SK-N-SH (cell line): ENCODE data around the gene GLTP. TPM values are rescaled to one million over a fixed set of nuclear protein-coding genes. Genes with fewer than 3 reads are reported as not detected.

Experiments used
- CTCF ChIA-PET: fragments of 300-600, 350-600 bp; formaldehyde crosslinking; extraction: SDS; loops from one replicate; lab custom pipeline; 2021; lab: Yijun Ruan, JAX
- POLR2A ChIA-PET: fragments of 350-600 bp; sonication (Branson Sonifier 250); formaldehyde crosslinking; extraction: SDS; loops from one replicate; lab custom pipeline; 2020; ENCODE audit warnings: antibody characterized with exemption, inconsistent platforms; lab: Yijun Ruan, JAX
- DNase-seq: peaks from one replicate; pipeline ENCODE4 v3.0.0; 2012
- H2AFZ ChIP-seq: fragments of 200-600 bp; sonication (generic); 2 replicates; pipeline ENCODE4 v1.8.1; 2016; ENCODE audit warnings: antibody characterized with exemption, mild to moderate bottlenecking, low read depth
- H3F3A ChIP-seq: fragments of 200-600 bp; sonication (generic); replicated peaks from 2 replicates; pipeline ENCODE3; 2016; ENCODE audit warnings: antibody characterized with exemption, mild to moderate bottlenecking; ENCODE audit not compliant: insufficient read depth
- H3K27ac ChIP-seq, 2 experiments: fragments of 200-500 bp in 1 of 2; fragments of 200-600 bp in 1 of 2; sonication (Bioruptor generic) in 1 of 2; sonication (generic), shearing (Covaris generic) in 1 of 2; 2 replicates each; pipeline versions ENCODE4 v1.5.1 to v1.6.1; 2014 to 2016; ENCODE audit warnings: low read depth in 2 of 2, inconsistent platforms in 1 of 2, low read length in 1 of 2, mild to moderate bottlenecking in 1 of 2, mixed read lengths in 1 of 2
- H3K27me3 ChIP-seq: fragments of 200-600 bp; sonication (generic), shearing (Covaris generic); 2 replicates; pipeline ENCODE4 v1.6.1; 2016; ENCODE audit warnings: mixed run types; ENCODE audit not compliant: insufficient read depth
- H3K36me3 ChIP-seq, 2 experiments: fragments of 200-500 bp in 1 of 2; fragments of 200-600 bp in 1 of 2; sonication (Bioruptor generic) in 1 of 2; sonication (generic) in 1 of 2; replicated peaks in 1 of 2; 2 replicates each; pipeline versions ENCODE3 to v1.5.1; 2014 to 2016; ENCODE audit warnings: low read length in 1 of 2, mild to moderate bottlenecking in 1 of 2; ENCODE audit not compliant: insufficient read depth in 2 of 2, control insufficient read depth in 1 of 2
- H3K4me1 ChIP-seq, 2 experiments: fragments of 200-500 bp in 1 of 2; fragments of 200-600 bp in 1 of 2; sonication (Bioruptor generic) in 1 of 2; sonication (generic), shearing (Covaris generic) in 1 of 2; 2 replicates each; pipeline versions ENCODE4 v1.5.1 to v1.6.1; 2014 to 2016; ENCODE audit warnings: low read depth in 1 of 2, low read length in 1 of 2, mixed run types in 1 of 2; ENCODE audit not compliant: insufficient read depth in 2 of 2, control insufficient read depth in 1 of 2
- H3K4me2 ChIP-seq: fragments of 200-600 bp; sonication (generic), shearing (Covaris generic); 2 replicates; pipeline ENCODE4 v1.6.1; 2017; ENCODE audit warnings: mixed run types
- H3K4me3 ChIP-seq, 2 experiments: fragments of 200-500 bp in 1 of 2; fragments of 200-600 bp in 1 of 2; sonication (Bioruptor generic) in 1 of 2; sonication (generic), shearing (Covaris generic) in 1 of 2; 2 replicates each; pipeline versions ENCODE4 v1.5.1 to v1.8.1; 2014 to 2016; ENCODE audit warnings: low read depth in 2 of 2, inconsistent platforms in 1 of 2, low read length in 1 of 2, mild to moderate bottlenecking in 1 of 2, mixed read lengths in 1 of 2, moderate library complexity in 1 of 2
- H3K79me2 ChIP-seq: fragments of 200-600 bp; sonication (generic); 2 replicates; pipeline ENCODE4 v1.8.1; 2017; ENCODE audit warnings: mild to moderate bottlenecking; ENCODE audit not compliant: insufficient read depth
- H3K9ac ChIP-seq: fragments of 200-600 bp; sonication (generic); 2 replicates; pipeline ENCODE4 v1.6.1; 2017; ENCODE audit warnings: mixed run types
- H3K9me2 ChIP-seq: fragments of 200-600 bp; sonication (generic); 2 replicates; pipeline ENCODE4 v1.6.1; 2017; ENCODE audit warnings: mixed run types
- H3K9me3 ChIP-seq: fragments of 200-600 bp; sonication (generic); 2 replicates; pipeline ENCODE4 v1.6.1; 2017; ENCODE audit warnings: mixed run types, mild to moderate bottlenecking, moderate library complexity
- H4K20me1 ChIP-seq: fragments of 200-600 bp; sonication (generic); 2 replicates; pipeline ENCODE4 v1.6.1; 2017; ENCODE audit warnings: mild to moderate bottlenecking, mixed run types; ENCODE audit not compliant: insufficient read depth
- CTCF ChIP-seq: fragments of 200-600 bp; sonication (generic); IDR thresholded peaks from 2 replicates; pipeline ENCODE4 v1.6.1; 2017; ENCODE audit warnings: antibody characterized with exemption, mild to moderate bottlenecking, moderate library complexity
- EZH2phosphoT487 ChIP-seq: fragments of 200-600 bp; sonication (generic); IDR thresholded peaks from 2 replicates; pipeline ENCODE4 v1.6.1; 2017; ENCODE audit warnings: low read depth, mixed run types, mild to moderate bottlenecking, antibody characterized with exemption, moderate library complexity, borderline replicate concordance
- MEF2A ChIP-seq: IDR thresholded peaks from 2 replicates; pipeline ENCODE4 v1.4.0; 2012; ENCODE audit warnings: low read depth, borderline replicate concordance
- NFIC ChIP-seq: IDR thresholded peaks from 2 replicates; pipeline ENCODE4 v1.4.0; 2012; ENCODE audit warnings: borderline replicate concordance
- NRF1 ChIP-seq: IDR thresholded peaks from 2 replicates; pipeline ENCODE4 v1.6.1; 2012; ENCODE audit warnings: low read depth, mild to moderate bottlenecking, low read length
- RAD21 ChIP-seq: IDR thresholded peaks from 2 replicates; pipeline ENCODE4 v1.6.1; 2012; ENCODE audit warnings: mild to moderate bottlenecking, low read length
- RFX5 ChIP-seq: IDR thresholded peaks from 2 replicates; pipeline ENCODE4 v1.6.1; 2012; ENCODE audit warnings: mild to moderate bottlenecking, improper control_type of control experiment, low read length
- SMC3 ChIP-seq: IDR thresholded peaks from 2 replicates; pipeline ENCODE4 v1.6.1; 2012; ENCODE audit warnings: low read depth, low read length, improper control_type of control experiment
- TCF12 ChIP-seq: IDR thresholded peaks from 2 replicates; pipeline ENCODE4 v1.4.0; 2012
- YY1 ChIP-seq: IDR thresholded peaks from 2 replicates; pipeline ENCODE4 v1.4.0; 2012; ENCODE audit warnings: low read depth, mild to moderate bottlenecking
- WGBS: methylation state at CpG from one replicate; pipeline ENCODE4 v1.1.6; 2017; ENCODE audit warnings: low lambda C conversion rate; 5-methylcytosine and 5-hydroxymethylcytosine counted together
- polyA plus RNA-seq, 3 experiments: library from polyadenylated mRNA; depleted of rRNA; stranded (reverse); fragments of >200 nt; gene quantifications; 2 replicates each; pipeline ENCODE4 v1.2.3, GENCODE V29; 2012
- TF ChIP-seq, protein P1 (sequence below): IDR thresholded peaks from 2 replicates; pipeline ENCODE4 v1.4.0; 2012; ENCODE audit warnings: low read depth, borderline replicate concordance
- TF ChIP-seq, protein P2 (sequence below): IDR thresholded peaks from 2 replicates; pipeline ENCODE4 v1.6.1; 2012; ENCODE audit warnings: mild to moderate bottlenecking, low read depth, low read length, moderate library complexity

Gene GLTP
- polyA plus RNA-seq, 1 of the 3 experiments (the other 2 are of a cell fraction) = 23.0 TPM

DNA sequence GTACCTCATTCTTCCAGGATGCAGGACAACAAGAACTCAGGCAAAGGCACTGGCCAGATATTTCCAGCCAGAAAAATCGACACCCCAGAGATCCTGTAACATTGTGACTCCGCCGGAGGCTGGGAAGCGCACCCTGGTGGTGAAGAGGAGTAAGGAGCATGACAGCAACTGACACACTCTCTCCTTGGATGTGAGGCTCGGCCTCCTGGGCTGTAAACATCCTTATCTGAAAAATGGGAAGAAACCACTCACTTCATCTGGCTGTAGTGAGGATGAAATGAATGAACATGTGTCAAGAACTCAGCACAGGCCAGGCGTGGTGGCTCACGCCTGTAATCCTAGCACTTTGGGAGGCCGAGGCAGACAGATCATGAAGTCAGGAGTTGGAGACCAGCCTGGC, 47.3 kb upstream of the GLTP start:
- Histone ChIP-seq H2AFZ (no peak overlapping the region), H3K27me3 (no peaks in the 10 kb centered on the region), H3K36me3 (peaks cover 15 to 27% of the 10 kb centered on the region in 2 experiments), H3K27ac (no peak overlapping the region), H3K9ac (no peak overlapping the region), H3K9me3 (no peaks in the 10 kb centered on the region), H3K4me1 (no peaks in the 10 kb centered on the region), H3F3A (no peaks in the 10 kb centered on the region), H3K79me2 (no peaks in the 10 kb centered on the region), H3K4me3 (no peak overlapping the region; a peak in 1 of 4 replicates), H3K9me2 (no peaks in the 10 kb centered on the region), H3K4me2 (no peak overlapping the region), H4K20me1 (no peaks in the 10 kb centered on the region)
- ChIA-PET CTCF (interaction anchor here (0.7 to 6.1 kb wide), 9 partner anchors 8 to 75 kb away, joined by 3 to 43 read pairs (median 3); no protein-coding TSS in a partner anchor), POLR2A (no interaction called here)
- no peak for TF ChIP-seq MEF2A
- TF ChIP-seq NFIC = no peak
- TF ChIP-seq YY1 = no peak
- no peak for TF ChIP-seq EZH2phosphoT487
- peak; percentile 61 for TF ChIP-seq RAD21
- TF ChIP-seq, protein P1, sequence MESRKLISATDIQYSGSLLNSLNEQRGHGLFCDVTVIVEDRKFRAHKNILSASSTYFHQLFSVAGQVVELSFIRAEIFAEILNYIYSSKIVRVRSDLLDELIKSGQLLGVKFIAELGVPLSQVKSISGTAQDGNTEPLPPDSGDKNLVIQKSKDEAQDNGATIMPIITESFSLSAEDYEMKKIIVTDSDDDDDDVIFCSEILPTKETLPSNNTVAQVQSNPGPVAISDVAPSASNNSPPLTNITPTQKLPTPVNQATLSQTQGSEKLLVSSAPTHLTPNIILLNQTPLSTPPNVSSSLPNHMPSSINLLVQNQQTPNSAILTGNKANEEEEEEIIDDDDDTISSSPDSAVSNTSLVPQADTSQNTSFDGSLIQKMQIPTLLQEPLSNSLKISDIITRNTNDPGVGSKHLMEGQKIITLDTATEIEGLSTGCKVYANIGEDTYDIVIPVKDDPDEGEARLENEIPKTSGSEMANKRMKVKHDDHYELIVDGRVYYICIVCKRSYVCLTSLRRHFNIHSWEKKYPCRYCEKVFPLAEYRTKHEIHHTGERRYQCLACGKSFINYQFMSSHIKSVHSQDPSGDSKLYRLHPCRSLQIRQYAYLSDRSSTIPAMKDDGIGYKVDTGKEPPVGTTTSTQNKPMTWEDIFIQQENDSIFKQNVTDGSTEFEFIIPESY = no peak
- no peak for TF ChIP-seq NRF1
- TF ChIP-seq, protein P2, sequence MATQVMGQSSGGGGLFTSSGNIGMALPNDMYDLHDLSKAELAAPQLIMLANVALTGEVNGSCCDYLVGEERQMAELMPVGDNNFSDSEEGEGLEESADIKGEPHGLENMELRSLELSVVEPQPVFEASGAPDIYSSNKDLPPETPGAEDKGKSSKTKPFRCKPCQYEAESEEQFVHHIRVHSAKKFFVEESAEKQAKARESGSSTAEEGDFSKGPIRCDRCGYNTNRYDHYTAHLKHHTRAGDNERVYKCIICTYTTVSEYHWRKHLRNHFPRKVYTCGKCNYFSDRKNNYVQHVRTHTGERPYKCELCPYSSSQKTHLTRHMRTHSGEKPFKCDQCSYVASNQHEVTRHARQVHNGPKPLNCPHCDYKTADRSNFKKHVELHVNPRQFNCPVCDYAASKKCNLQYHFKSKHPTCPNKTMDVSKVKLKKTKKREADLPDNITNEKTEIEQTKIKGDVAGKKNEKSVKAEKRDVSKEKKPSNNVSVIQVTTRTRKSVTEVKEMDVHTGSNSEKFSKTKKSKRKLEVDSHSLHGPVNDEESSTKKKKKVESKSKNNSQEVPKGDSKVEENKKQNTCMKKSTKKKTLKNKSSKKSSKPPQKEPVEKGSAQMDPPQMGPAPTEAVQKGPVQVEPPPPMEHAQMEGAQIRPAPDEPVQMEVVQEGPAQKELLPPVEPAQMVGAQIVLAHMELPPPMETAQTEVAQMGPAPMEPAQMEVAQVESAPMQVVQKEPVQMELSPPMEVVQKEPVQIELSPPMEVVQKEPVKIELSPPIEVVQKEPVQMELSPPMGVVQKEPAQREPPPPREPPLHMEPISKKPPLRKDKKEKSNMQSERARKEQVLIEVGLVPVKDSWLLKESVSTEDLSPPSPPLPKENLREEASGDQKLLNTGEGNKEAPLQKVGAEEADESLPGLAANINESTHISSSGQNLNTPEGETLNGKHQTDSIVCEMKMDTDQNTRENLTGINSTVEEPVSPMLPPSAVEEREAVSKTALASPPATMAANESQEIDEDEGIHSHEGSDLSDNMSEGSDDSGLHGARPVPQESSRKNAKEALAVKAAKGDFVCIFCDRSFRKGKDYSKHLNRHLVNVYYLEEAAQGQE = no peak
- peak; percentile 59 for TF ChIP-seq SMC3
- TF ChIP-seq RFX5 = no peak
- peak; percentile 71 for TF ChIP-seq CTCF
- no peak for TF ChIP-seq TCF12
- peak; percentile 75 for DNase-seq
- WGBS = 59% methylated on average over 8 of the region's 8 CpGs
